Lung (tissue), 12 donors: ENCODE data around the gene ZBP1. TPM values are rescaled to one million over a fixed set of nuclear protein-coding genes. Genes with fewer than 3 reads are reported as not detected.
A peak's percentile ranks its signal among the peaks of the same experiment; 100 is the strongest.

Experiments
- ATAC-seq: fragments of 200-7000 bp; cut with Tn5 transposase; one replicate; pipeline ENCODE4 v1.9.1; 2020; ENCODE audit warnings: moderate number of reproducible peaks; ENCODE audit not compliant: insufficient read depth, low FRiP score
- DNase-seq, 3 donors: peaks; one replicate each; pipeline ENCODE4 v3.0.0-alpha.2; 2013 to 2017
- H3K27ac ChIP-seq, 2 donors: one replicate each; pipeline ENCODE4 v1.5.1; 2013; ENCODE audit warnings: mild to moderate bottlenecking in 2 of 2, moderate library complexity in 2 of 2, control low read depth in 1 of 2, inconsistent platforms in 1 of 2, low read depth in 1 of 2, low read length in 1 of 2
- H3K27me3 ChIP-seq, 3 donors: one replicate each; pipeline ENCODE4 v1.5.1; 2013; ENCODE audit warnings: low read length in 2 of 3; ENCODE audit not compliant: control insufficient read depth in 3 of 3, insufficient read depth in 3 of 3
- H3K36me3 ChIP-seq, 4 donors: one replicate each; pipeline ENCODE4 v1.5.1; 2013; ENCODE audit warnings: low read length in 4 of 4, mild to moderate bottlenecking in 1 of 4, moderate library complexity in 1 of 4; ENCODE audit not compliant: control insufficient read depth in 4 of 4, insufficient read depth in 4 of 4
- H3K4me1 ChIP-seq, 5 donors: one replicate each; pipeline ENCODE4 v1.5.1; 2013; ENCODE audit warnings: low read length in 5 of 5, mild to moderate bottlenecking in 2 of 5, moderate library complexity in 1 of 5; ENCODE audit not compliant: control insufficient read depth in 5 of 5, insufficient read depth in 5 of 5
- H3K4me3 ChIP-seq: one replicate; pipeline ENCODE4 v1.5.1; 2013; ENCODE audit warnings: mild to moderate bottlenecking, control low read depth, moderate library complexity
- H3K9ac ChIP-seq, 2 donors: one replicate each; pipeline ENCODE4 v1.5.1; 2013; ENCODE audit warnings: low read length in 2 of 2, control low read depth in 1 of 2; ENCODE audit not compliant: insufficient read depth in 1 of 2
- H3K9me3 ChIP-seq, 4 donors: one replicate each; pipeline ENCODE4 v1.5.1; 2013; ENCODE audit warnings: low read length in 3 of 4, mild to moderate bottlenecking in 1 of 4, moderate library complexity in 1 of 4; ENCODE audit not compliant: control insufficient read depth in 4 of 4, insufficient read depth in 3 of 4
- WGBS, 2 donors: extraction: QIAGEN DNeasy Blood & Tissue Kit; methylation state at CpG; one replicate each; pipeline ENCODE4 v1.1.7; 2013; 5-methylcytosine and 5-hydroxymethylcytosine counted together
- polyA plus RNA-seq, 2 donors: library from polyadenylated mRNA; stranded (reverse); fragments of 200-250 nt; gene quantifications; one replicate each; pipeline ENCODE4 v1.2.1, GENCODE V29; 2013
- total RNA-seq, 2 donors: library from RNA; depleted of rRNA in 1 of 2; stranded (reverse); fragments of >200 nt in 1 of 2; gene quantifications; one replicate each; pipeline ENCODE4 v1.2.1, GENCODE V29; 2014 to 2021
- TF ChIP-seq, protein P1 (sequence below): IDR thresholded peaks from 2 replicates; pipeline ENCODE4 v1.5.1; 2012; ENCODE audit warnings: mild to moderate bottlenecking; ENCODE audit errors: control extremely low read depth, extremely low read depth
- donor health status: control.
- donor health status: control.
- donor health status: Bipolar disorder and iron deficiency.
- donor health status: healthy.
- donor health status: DM: yes; HTN: yes; CAD: no.

The ZBP1 gene
- total and polyA plus RNA-seq, 4 donors = 1.3 to 5.3 (median 2.5) TPM

DNA sequence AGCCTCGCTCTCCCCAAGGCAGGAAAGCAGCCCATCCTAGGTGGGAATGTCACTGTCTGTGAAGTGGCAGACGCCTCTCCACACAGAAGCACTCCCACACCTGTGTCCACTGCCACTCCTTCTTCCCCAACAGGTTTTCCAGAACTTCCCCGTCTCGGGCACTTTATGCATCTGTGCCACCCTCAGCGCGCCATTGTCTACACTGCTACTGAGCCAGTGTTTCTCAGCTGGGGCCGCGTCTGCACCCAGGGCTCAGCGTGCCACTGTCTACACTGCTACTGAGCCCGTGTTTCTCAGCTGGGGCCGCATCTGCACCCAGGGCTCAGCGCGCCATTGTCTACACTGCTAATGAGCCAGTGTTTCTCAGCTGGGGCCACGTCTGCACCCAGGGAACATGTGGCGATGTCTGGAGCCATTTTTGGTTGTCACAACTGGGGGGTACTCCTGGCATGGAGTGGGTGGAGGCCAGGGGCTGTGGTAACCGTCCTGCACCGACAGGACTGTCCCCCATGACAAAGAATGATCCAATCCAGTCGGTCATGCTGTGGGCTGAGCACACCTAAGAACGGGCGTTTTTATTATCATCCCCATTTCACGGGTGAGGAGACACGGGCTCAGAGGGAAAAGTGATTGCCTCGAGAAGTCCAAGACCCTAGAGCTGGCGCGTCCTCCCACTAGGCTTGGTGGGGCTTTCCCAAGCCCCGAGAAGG lies 41.7 kb upstream of the ZBP1 start:
- Histone ChIP-seq H3K27me3 (no peaks in the 10 kb centered on the region), H3K4me3 (no peak overlapping the region), H3K27ac (no peak overlapping the region), H3K36me3 (peaks cover 3 to 21% (median 16%) of the 10 kb centered on the region in 4 donors), H3K9me3 (no peaks in the 10 kb centered on the region), H3K9ac (no peak overlapping the region), H3K4me1 (peaks cover 0 to 13% (median 6%) of the 10 kb centered on the region in 5 donors)
- WGBS, 2 donors = 90 to 91% methylated on average over 26 of the region's 26 CpGs
- no peak for ATAC-seq
- no peak for DNase-seq
- TF ChIP-seq, protein P1, sequence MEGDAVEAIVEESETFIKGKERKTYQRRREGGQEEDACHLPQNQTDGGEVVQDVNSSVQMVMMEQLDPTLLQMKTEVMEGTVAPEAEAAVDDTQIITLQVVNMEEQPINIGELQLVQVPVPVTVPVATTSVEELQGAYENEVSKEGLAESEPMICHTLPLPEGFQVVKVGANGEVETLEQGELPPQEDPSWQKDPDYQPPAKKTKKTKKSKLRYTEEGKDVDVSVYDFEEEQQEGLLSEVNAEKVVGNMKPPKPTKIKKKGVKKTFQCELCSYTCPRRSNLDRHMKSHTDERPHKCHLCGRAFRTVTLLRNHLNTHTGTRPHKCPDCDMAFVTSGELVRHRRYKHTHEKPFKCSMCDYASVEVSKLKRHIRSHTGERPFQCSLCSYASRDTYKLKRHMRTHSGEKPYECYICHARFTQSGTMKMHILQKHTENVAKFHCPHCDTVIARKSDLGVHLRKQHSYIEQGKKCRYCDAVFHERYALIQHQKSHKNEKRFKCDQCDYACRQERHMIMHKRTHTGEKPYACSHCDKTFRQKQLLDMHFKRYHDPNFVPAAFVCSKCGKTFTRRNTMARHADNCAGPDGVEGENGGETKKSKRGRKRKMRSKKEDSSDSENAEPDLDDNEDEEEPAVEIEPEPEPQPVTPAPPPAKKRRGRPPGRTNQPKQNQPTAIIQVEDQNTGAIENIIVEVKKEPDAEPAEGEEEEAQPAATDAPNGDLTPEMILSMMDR = no peak

DNA sequence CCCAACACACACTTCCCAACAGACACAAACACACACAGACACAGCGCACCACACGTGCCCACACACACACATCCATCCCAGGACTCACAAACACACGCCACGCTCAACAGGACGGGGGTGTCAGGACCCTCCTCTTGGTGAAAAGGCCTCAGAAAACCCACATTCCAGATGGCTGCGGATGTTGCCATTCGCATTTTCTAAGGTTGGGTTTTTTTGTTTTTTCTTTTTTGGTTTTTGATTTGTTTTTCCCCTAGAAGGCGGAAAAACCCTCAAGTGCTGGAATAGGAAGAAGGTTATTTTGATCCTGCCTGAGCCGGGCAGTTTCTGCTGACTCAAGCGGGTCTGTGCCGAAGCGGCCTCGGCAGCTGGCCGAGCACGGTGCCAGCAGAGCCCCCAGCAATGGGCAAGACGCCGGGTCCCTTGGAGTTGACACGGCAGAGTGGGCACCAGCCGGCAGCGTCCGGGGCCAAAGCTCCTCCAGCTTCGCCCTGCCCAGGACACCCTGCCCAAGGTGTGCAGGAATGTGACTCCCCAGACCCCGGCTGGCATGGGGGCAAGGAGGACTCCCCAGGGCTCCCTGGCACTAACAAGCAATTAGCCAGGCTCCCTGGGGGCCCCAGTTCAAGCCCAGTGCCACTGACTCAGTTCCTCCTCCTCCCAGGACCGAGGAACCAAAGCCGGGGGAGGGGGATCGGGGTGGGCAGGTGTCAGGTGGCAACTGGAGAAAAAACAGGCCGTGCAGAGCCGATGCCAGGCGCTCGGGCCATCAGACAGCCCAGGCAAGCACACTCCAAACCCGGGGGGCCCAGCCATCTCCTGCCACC lies 40.9 kb upstream of the ZBP1 start:
- peaks cover 3 to 27% (median 16%) of the 10 kb centered on the region in 4 donors for H3K36me3 ChIP-seq
- H3K27me3 ChIP-seq = no peaks in the 10 kb centered on the region
- H3K4me3 ChIP-seq = no peak overlapping the region
- H3K27ac ChIP-seq = no peak overlapping the region
- DNase-seq = peak; percentile 14 to 55 (median 34)
- H3K9ac ChIP-seq = no peak overlapping the region
- WGBS, 2 donors = 85 to 88% methylated on average over 29 to 31 of the region's 31 CpGs
- H3K9me3 ChIP-seq = no peaks in the 10 kb centered on the region
- TF ChIP-seq, protein P1 = no peak
- peaks cover 0 to 13% (median 6%) of the 10 kb centered on the region in 5 donors for H3K4me1 ChIP-seq
- ATAC-seq = no peak

DNA sequence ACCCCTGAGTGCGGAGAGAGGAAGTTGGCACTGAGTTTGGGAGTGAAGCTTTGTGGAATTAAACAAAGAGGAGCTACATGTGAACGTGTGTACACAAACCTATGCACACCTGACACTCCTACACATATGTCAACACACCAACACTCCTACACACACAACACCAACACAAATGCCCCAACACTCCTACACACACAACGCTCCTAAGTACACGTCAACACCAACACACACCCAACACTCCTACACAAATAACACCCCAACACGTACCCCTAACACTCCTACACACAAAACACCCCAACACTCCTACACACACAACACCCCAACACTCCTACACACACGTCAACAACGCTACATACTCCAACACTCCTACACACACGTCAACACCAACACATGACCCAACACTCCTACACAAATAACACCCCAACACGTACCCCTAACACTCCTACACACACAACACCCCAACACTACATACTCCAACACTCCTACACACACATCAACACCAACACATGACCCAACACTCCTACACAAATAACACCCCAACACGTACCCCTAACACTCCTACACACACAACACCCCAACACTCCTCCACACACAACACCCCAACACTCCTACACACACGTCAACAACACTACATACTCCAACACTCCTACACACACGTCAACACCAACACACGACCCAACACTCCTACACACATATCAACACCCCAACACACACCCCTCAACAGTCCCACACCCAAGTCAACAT lies 40.1 kb upstream of the ZBP1 start:
- Histone ChIP-seq H3K27ac (no peak overlapping the region), H3K9me3 (no peaks in the 10 kb centered on the region), H3K4me3 (no peak overlapping the region), H3K4me1 (peaks cover 0 to 16% (median 6%) of the 10 kb centered on the region in 5 donors), H3K27me3 (no peaks in the 10 kb centered on the region), H3K9ac (no peak overlapping the region), H3K36me3 (peaks cover 3 to 28% (median 16%) of the 10 kb centered on the region in 4 donors)
- ATAC-seq (no peak), DNase-seq (peak in 1 of 3 donors; percentile 11)
- TF ChIP-seq, protein P1 = no peak
- 92 to 93% methylated on average over 13 of the region's 13 CpGs for WGBS, 2 donors
